Adrenal gland (tissue), 12 donors: ENCODE results near the gene SVIL. TPM values are rescaled to one million over a fixed set of nuclear protein-coding genes. Genes with fewer than 3 reads are reported as not detected.

Experiments
- DNase-seq, 7 donors: peaks; one replicate each; pipeline ENCODE4 v3.0.0-alpha.2; 2019 to 2020
- H3K27ac ChIP-seq, 5 donors: fragments of 200-600 bp; sonication (generic) in 4 of 5; 1 replicate in 3 of 5; 2 replicates in 2 of 5; pipeline versions ENCODE4 v1.5.1 to v1.8.0; 2016 to 2020; ENCODE audit warnings: mild to moderate bottlenecking in 1 of 5
- H3K27me3 ChIP-seq: fragments of 200-600 bp; 2 replicates; pipeline ENCODE4 v1.8.0; 2021
- H3K36me3 ChIP-seq, 2 donors: fragments of 200-600 bp; replicated peaks in 1 of 2; 1 replicate in 1 of 2; 2 replicates in 1 of 2; pipeline versions ENCODE4 v1.5.1 to v1.8.0; 2018 to 2022
- H3K4me1 ChIP-seq, 2 donors: fragments of 200-600 bp; replicated peaks in 1 of 2; 1 replicate in 1 of 2; 2 replicates in 1 of 2; pipeline versions ENCODE4 v1.5.1 to v1.8.0; 2018 to 2021
- H3K4me3 ChIP-seq, 4 donors: fragments of 200-600 bp; sonication (generic) in 3 of 4; one replicate each; pipeline ENCODE4 v1.5.1; 2016 to 2018
- H3K9me3 ChIP-seq, 3 donors: fragments of 200-600 bp; sonication (generic) in 1 of 3; replicated peaks in 1 of 3; 1 replicate in 2 of 3; 2 replicates in 1 of 3; pipeline versions ENCODE4 v1.5.1 to v1.8.0; 2016 to 2021
- POLR2A ChIP-seq, 2 donors: fragments of 450-650 bp; IDR thresholded peaks; one replicate each; pipeline ENCODE4 v1.6.1; 2017; ENCODE audit warnings: antibody characterized with exemption in 2 of 2, mild to moderate bottlenecking in 2 of 2, moderate library complexity in 1 of 2
- WGBS, 4 donors: extraction: QIAGEN DNeasy Blood & Tissue Kit in 2 of 4; methylation state at CpG; one replicate each; pipeline versions ENCODE4 v1.1.5 to v1.1.7; 2013 to 2017; 5-methylcytosine and 5-hydroxymethylcytosine counted together
- intact Hi-C, 2 donors: fragments of 100-400 bp; cut with DNase I; formaldehyde crosslinking; loops; one replicate each; pipeline versions ENCODE4 v1.14.1 to v1.15.0; 2022 to 2023
- polyA plus RNA-seq, 3 donors: library from polyadenylated mRNA; stranded (reverse); fragments of 200-250 nt in 2 of 3; fragments of 350-450 nt in 1 of 3; fragmentation: Illumina TruSeq in 1 of 3; extraction: RNeasy Lipid Tissue Mini Kit (QIAGEN cat#74804) in 1 of 3; gene quantifications; one replicate each; pipeline ENCODE4 v1.2.3, GENCODE V29; 2013 to 2014
- total RNA-seq, 9 donors: library from RNA; depleted of rRNA in 4 of 9; stranded (reverse); fragments of >200 nt in 4 of 9; fragments of 120-200 nt in 1 of 9; fragmentation: NEBNext Ultra II Directional in 1 of 9; extraction: Animal tissue kit (Norgen Biotek cat#: 25700) in 1 of 9; gene quantifications; one replicate each; pipeline versions ENCODE4 v1.1.0 to v1.2.4, GENCODE V29; 2013 to 2023
- TF ChIP-seq, protein P1 (sequence below), 6 experiments: fragments of 450-650 bp in 4 of 6; fragments of 200-600 bp in 2 of 6; sonication (generic) in 1 of 6; IDR thresholded peaks; 1 replicate in 5 of 6; 2 replicates in 1 of 6; pipeline versions ENCODE4 v1.5.1 to v1.8.0; 2016 to 2021; ENCODE audit warnings: antibody characterized with exemption in 6 of 6, mild to moderate bottlenecking in 2 of 6, moderate library complexity in 1 of 6
- donor health status: healthy with polysubstance abuse.
- donor health status: Bipolar disorder and iron deficiency.
- donor health status: DM: yes; HTN: yes; CAD: no.
- donor health status: DM: no; HTN: no; CAD: no.
- donor health status: DM: no; HTN: no; CAD: no.
- donor health status: DM: yes; HTN: yes; CAD: no.

SVIL gene
- total and polyA plus RNA-seq, 12 donors = 6.7 to 73.1 (median 26.0) TPM

DNA sequence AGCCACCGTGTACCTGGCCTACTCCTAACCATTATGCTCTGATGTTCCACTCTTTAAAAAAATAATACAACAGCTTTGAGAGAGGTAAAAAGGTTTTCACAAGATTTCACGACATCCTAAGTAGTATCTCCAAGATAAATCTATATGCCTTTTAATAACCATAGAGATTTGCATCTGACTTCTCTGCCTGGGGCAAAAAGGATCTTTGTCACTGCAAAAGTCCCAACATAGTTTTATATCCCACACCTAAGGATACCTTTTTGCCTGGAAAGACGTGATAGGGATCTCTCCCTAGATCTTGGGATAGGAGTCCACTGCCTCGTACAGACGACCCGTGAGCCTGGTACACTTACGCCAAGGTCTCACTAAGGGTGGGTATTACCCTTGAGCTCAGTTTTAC is 31.4 kb upstream of the SVIL start:
- WGBS, 4 donors = 80 to 95% (median 88%) methylated on average over 7 of the region's 7 CpGs
- TF ChIP-seq, protein P1, sequence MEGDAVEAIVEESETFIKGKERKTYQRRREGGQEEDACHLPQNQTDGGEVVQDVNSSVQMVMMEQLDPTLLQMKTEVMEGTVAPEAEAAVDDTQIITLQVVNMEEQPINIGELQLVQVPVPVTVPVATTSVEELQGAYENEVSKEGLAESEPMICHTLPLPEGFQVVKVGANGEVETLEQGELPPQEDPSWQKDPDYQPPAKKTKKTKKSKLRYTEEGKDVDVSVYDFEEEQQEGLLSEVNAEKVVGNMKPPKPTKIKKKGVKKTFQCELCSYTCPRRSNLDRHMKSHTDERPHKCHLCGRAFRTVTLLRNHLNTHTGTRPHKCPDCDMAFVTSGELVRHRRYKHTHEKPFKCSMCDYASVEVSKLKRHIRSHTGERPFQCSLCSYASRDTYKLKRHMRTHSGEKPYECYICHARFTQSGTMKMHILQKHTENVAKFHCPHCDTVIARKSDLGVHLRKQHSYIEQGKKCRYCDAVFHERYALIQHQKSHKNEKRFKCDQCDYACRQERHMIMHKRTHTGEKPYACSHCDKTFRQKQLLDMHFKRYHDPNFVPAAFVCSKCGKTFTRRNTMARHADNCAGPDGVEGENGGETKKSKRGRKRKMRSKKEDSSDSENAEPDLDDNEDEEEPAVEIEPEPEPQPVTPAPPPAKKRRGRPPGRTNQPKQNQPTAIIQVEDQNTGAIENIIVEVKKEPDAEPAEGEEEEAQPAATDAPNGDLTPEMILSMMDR (IDR thresholded peaks at IDR 0.05) = no peak
- Histone ChIP-seq H3K4me1 (peaks cover 0 to 9% of the 10 kb centered on the region in 2 donors), H3K4me3 (no peak overlapping the region), H3K27me3 (no peaks in the 10 kb centered on the region), H3K36me3 (no peaks in the 10 kb centered on the region), H3K27ac (no peak overlapping the region), H3K9me3 (no peaks in the 10 kb centered on the region)
- intact Hi-C loops = no loop called here
- no peak for DNase-seq

DNA sequence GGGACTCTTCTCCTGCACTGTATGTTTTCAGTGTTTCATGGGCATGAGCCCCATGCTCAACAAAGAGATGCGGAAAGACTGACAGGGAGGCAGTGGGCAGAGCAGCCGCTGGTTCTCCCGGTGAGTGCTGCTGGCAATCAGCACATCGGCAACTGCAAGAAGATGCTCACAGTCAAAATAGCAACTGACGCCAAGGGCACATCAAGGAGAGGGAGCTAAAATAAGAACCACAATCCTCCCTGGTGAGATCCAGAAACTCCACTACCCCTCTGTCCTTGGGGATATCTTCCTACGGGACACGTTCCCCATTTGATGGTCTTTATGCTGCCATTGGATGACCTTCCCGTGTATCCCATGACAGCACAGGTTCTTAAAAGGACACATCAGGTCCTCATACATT is 28.9 kb upstream of the SVIL start:
- peaks cover 8 to 26% of the 10 kb centered on the region in 2 donors for H3K4me1 ChIP-seq
- H3K27ac ChIP-seq = no peak overlapping the region
- H3K9me3 ChIP-seq = no peaks in the 10 kb centered on the region
- no peak for DNase-seq
- WGBS, 4 donors = 74 to 95% (median 79%) methylated on average over 8 of the region's 8 CpGs
- intact Hi-C loops = no loop called here
- TF ChIP-seq POLR2A (IDR thresholded peaks at IDR 0.05) = no peak
- TF ChIP-seq, protein P1 (IDR thresholded peaks at IDR 0.05) = no peak
- H3K27me3 ChIP-seq = no peaks in the 10 kb centered on the region
- H3K4me3 ChIP-seq = no peak overlapping the region
- H3K36me3 ChIP-seq = no peaks in the 10 kb centered on the region

DNA sequence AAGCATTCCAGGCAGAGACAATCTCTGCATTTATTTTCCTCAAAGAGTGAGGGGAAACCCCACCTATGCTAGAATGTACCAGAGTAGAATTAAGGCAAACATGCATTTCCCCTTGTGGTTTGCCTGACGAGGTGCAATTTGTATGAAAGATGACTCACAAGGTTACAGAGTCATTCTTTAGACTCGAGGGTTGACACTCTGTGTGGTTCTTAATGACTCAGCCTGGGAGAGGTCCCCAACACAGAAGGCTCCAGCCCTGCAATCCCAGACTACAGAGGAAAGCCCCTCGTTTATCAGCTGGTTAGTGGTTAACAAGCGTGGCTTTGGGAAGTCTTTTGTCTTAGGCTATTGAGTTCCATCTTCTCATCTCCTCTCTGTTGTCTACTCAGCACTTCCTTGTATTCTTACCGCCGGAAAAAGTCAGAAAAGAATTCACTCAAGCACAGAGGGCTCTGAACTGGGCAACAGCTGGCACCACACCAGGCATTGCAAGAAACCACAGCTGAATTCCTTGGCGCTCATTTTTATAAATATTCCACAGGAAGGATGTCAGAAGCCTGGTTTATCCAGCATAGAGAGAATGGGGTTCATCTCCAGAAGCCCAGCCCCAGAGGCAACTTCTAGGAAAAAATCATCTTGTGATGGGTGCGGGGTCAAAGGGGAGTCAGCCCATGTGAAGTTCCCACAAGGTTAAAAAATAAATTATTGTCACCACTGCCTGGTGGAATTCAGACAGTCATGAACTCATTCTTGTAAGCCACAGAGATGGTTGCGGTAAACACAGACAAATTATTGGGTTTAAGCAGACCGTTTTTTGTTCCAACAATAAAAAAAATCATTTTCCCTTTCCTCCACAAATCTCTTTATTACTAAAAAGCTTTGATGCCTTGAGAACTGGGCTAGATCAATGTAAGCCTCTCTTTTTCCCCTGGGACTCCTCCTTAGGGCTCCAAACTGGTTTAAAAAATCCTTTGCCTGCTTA is 24.5 kb upstream of the SVIL start:
- intact Hi-C loops = no loop called here
- no peaks in the 10 kb centered on the region for H3K27me3 ChIP-seq
- peak in 1 of 2 donors; percentile 52 for TF ChIP-seq POLR2A (IDR thresholded peaks at IDR 0.05)
- TF ChIP-seq, protein P1 (IDR thresholded peaks at IDR 0.05) = peak; percentile 32 to 71 (median 60)
- no peaks in the 10 kb centered on the region for H3K9me3 ChIP-seq
- peaks cover 14 to 39% of the 10 kb centered on the region in 2 donors for H3K4me1 ChIP-seq
- peak overlapping the region in 4 of 5 donors; percentile 23 to 81 (median 68) for H3K27ac ChIP-seq
- DNase-seq = peak; percentile 44 to 76 (median 72)
- 28 to 30% (median 29%) methylated on average over 10 of the region's 10 CpGs for WGBS, 4 donors
- peaks cover 0 to 3% of the 10 kb centered on the region in 2 donors for H3K36me3 ChIP-seq
- H3K4me3 ChIP-seq = no peak overlapping the region

DNA sequence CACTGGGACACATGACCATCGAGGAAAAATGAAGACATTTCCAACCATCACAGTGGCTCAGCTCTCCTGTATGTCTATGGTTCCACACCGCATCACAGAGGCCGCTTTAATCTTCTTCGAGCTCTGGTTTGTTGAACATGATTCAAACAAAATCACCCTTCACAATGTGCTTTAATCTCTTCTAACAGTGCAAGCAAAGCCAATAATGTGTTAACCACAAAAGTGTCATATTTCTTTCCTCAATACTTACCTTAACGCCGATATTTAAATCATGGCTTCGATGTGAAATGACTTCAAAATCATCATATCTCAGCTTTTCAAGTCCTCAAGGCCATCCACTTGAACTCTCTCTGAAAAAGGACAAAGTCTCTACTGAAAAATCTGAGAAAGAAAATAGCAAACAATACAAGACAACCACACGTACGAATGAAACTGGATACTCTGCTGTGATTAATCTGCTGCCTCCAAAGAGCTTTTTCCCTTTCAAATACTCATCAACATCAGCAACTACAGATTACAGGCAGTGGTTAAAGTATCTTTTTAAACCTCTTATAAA is 23.0 kb upstream of the SVIL start:
- no peak for TF ChIP-seq POLR2A (IDR thresholded peaks at IDR 0.05)
- TF ChIP-seq, protein P1 (IDR thresholded peaks at IDR 0.05) = no peak
- H3K36me3 ChIP-seq = peaks cover 0 to 3% of the 10 kb centered on the region in 2 donors
- H3K27ac ChIP-seq = peak overlapping the region in 3 of 5 donors; percentile 11 to 69 (median 68)
- 52 to 60% (median 58%) methylated on average over 9 of the region's 9 CpGs for WGBS, 4 donors
- peak in 1 of 7 donors; percentile 39 for DNase-seq
- intact Hi-C loops = no loop called here
- no peak overlapping the region for H3K4me3 ChIP-seq
- H3K9me3 ChIP-seq = no peaks in the 10 kb centered on the region
- peaks cover 14 to 39% of the 10 kb centered on the region in 2 donors for H3K4me1 ChIP-seq
- H3K27me3 ChIP-seq = no peaks in the 10 kb centered on the region
